ENCODE results near the gene PRH2. TPM values are rescaled to one million over a fixed set of nuclear protein-coding genes. Genes with fewer than 3 reads are reported as not detected.

PRH2 gene
- not detected in 2 replicates for total RNA-seq (2022)
- not detected for Bru-seq, nascent RNA
- BruChase-seq, experiment 1, labeled RNA remaining after a 6-hour chase = not detected
- not detected for BruChase-seq, experiment 2, labeled RNA remaining after a 2-hour chase
- long read RNA-seq = 0 reads

DNA sequence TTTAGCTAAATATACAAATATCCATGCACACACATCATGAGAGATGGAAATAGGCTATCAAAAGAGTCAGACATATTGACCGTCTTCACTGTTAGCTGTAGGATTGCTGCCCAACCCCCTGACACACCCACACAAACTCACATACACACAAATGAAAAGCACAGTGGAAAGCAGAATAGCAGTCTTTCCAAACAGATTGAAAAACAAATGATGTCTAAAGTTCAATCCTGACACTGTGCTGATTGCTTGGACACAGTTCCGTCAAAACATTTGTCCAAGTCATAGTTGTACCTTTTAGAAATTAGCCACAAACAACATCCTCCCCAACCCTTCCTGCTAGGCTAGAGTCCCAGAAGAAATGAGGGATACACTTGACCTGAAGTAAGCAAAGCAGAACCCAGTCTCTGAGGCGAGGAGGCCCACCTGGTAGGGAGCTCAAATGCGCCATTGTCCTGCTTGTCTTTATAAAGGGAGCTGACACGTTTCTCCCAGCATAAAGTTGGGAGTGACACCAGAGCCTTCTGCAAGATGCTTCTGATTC, at the start of gene PRH2:
PRH2 (plus strand) TSS at position 491 of the 541 bp plus-strand sequence; CDS start at position 529, 38 bp downstream.
- POLR2A ChIA-PET = interaction anchor here (1.1 kb wide), 1 partner anchor 12 kb away, joined by 3 read pairs; no protein-coding TSS in a partner anchor
- TF ChIP-seq CTCF (IDR thresholded peaks at IDR 0.05; ENCODE audit: unreplicated experiment) = no peak
- DNase-seq (ENCODE audit: unreplicated experiment) = no peak
- H3K4me1 Mint-ChIP-seq (ENCODE audit: insufficient read depth, unreplicated experiment) = no peaks in the 10 kb centered on the region
- H3K27ac Mint-ChIP-seq (ENCODE audit: low read depth, unreplicated experiment) = no peak within 1 kb of the TSS
- no peak within 1 kb of the TSS for H3K4me3 Mint-ChIP-seq (ENCODE audit: unreplicated experiment)
- intact Hi-C loops (cut with micrococcal nuclease) = no loop called here
- no peaks in the 10 kb centered on the region for H3K27me3 Mint-ChIP-seq (ENCODE audit: insufficient read depth, unreplicated experiment)
- no peaks in the 10 kb centered on the region for H3K9me3 Mint-ChIP-seq (ENCODE audit: unreplicated experiment)
- CTCF ChIA-PET = no interaction called here
- no TSS peak for BruUV-seq (replicated peaks)
- no peaks in the 10 kb centered on the region for H3K36me3 Mint-ChIP-seq (ENCODE audit: insufficient read depth, unreplicated experiment)

DNA sequence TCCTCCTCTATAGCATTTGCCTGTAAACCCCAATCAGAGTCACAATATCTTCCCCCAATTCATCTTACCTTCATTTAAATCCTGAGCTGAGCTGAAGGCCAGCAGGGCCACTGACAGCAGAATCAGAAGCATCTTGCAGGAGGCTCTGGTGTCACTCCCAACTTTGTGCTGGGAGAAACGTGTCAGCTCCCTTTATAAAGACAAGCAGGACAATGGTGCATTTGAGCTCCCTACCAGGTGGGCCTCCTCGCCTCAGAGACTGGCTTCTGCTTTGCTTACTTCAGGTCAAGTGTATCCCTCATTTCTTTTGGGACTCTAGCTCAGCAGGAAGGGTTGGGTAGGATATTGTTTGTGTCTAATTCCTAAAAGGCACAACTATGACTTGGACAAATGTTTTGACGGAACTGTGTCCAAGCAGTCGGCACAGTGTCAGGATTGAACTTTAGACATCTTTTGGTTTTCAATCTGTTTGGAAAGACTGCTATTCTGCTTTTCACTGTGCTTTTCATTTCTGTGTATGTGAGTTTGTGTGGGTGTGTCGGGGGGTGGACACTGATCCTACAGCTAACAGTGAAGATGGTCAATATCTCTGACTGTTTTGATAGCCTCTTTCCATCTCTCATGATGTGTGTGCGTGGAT, 44.8 kb upstream of the PRH2 start, which contains the start of gene PRH1:
PRH1 (minus strand) TSS at position 170 of the 640 bp plus-strand sequence; CDS start at position 132, 38 bp downstream.
- Mint-ChIP-seq H3K27me3 (ENCODE audit: insufficient read depth, unreplicated experiment) (no peaks in the 10 kb centered on the region), H3K27ac (ENCODE audit: low read depth, unreplicated experiment) (no peak within 1 kb of the TSS)
- intact Hi-C loops (cut with micrococcal nuclease) = no loop called here

GRCh38 chr12:10889226-10889625, 39.8 kb upstream of the PRH2 start:
- no TSS peak for BruUV-seq (replicated peaks)
- no peaks in the 10 kb centered on the region for H3K4me1 Mint-ChIP-seq (ENCODE audit: insufficient read depth, unreplicated experiment)
- ChIA-PET CTCF (interaction anchor here (1.1 kb wide), 1 partner anchor 20 kb away, joined by 3 read pairs; the partner anchor contains the start of gene TAS2R13), POLR2A (no interaction called here)
- H3K27me3 Mint-ChIP-seq (ENCODE audit: insufficient read depth, unreplicated experiment) = no peaks in the 10 kb centered on the region
- intact Hi-C loops (cut with micrococcal nuclease) = no loop called here
- DNase-seq (ENCODE audit: unreplicated experiment) = no peak
- no peaks in the 10 kb centered on the region for H3K9me3 Mint-ChIP-seq (ENCODE audit: unreplicated experiment)
- H3K36me3 Mint-ChIP-seq (ENCODE audit: insufficient read depth, unreplicated experiment) = no peaks in the 10 kb centered on the region
- H3K27ac Mint-ChIP-seq (ENCODE audit: low read depth, unreplicated experiment) = no peak overlapping the region
- TF ChIP-seq CTCF (IDR thresholded peaks at IDR 0.05; ENCODE audit: unreplicated experiment) = no peak
- no peak overlapping the region for H3K4me3 Mint-ChIP-seq (ENCODE audit: unreplicated experiment)

More for the DNA sequence above, 44.8 kb upstream of the PRH2 start, which contains the start of gene PRH1:
- Mint-ChIP-seq H3K36me3 (ENCODE audit: insufficient read depth, unreplicated experiment) (no peaks in the 10 kb centered on the region), H3K4me3 (ENCODE audit: unreplicated experiment) (no peak within 1 kb of the TSS), H3K4me1 (ENCODE audit: insufficient read depth, unreplicated experiment) (no peaks in the 10 kb centered on the region), H3K9me3 (ENCODE audit: unreplicated experiment) (no peaks in the 10 kb centered on the region)
- ChIA-PET POLR2A (no interaction called here), CTCF (no interaction called here)
- no peak for DNase-seq (ENCODE audit: unreplicated experiment)
- BruUV-seq (replicated peaks) = no TSS peak
- no peak for TF ChIP-seq CTCF (IDR thresholded peaks at IDR 0.05; ENCODE audit: unreplicated experiment)

DNA sequence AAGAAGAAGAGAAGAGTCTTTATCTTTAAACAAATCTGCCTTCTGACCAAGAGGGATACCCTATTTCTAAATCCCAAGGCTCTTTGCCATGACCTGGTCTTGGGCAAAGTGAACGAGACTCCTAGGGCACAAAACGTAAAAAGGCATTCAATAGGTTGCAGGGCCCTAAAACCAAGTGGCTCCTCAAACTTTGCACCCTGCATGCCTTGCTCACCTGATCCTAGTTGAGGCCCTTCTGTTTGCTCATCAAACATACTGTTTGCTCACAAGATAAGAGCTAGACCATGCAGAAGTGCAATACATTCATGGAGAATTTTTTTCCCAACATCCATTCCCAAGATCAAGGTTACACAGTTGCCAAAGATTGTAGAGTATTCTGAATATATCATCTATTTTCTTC, 37.1 kb upstream of the PRH2 start:
- ChIA-PET POLR2A (no interaction called here), CTCF (interaction anchor here (0.7 kb wide), 1 partner anchor 121 kb away, joined by 3 read pairs; no protein-coding TSS in a partner anchor)
- no peak for TF ChIP-seq CTCF (IDR thresholded peaks at IDR 0.05; ENCODE audit: unreplicated experiment)
- no peak for DNase-seq (ENCODE audit: unreplicated experiment)
- H3K9me3 Mint-ChIP-seq (ENCODE audit: unreplicated experiment) = no peaks in the 10 kb centered on the region
- no peak overlapping the region for H3K27ac Mint-ChIP-seq (ENCODE audit: low read depth, unreplicated experiment)
- intact Hi-C loops (cut with micrococcal nuclease) = no loop called here
- no TSS peak for BruUV-seq (replicated peaks)
- no peaks in the 10 kb centered on the region for H3K27me3 Mint-ChIP-seq (ENCODE audit: insufficient read depth, unreplicated experiment)
- no peaks in the 10 kb centered on the region for H3K36me3 Mint-ChIP-seq (ENCODE audit: insufficient read depth, unreplicated experiment)
- H3K4me1 Mint-ChIP-seq (ENCODE audit: insufficient read depth, unreplicated experiment) = no peaks in the 10 kb centered on the region
- no peak overlapping the region for H3K4me3 Mint-ChIP-seq (ENCODE audit: unreplicated experiment)
